Measurements from ENCODE around the gene VPS13A.

GRCh38 chr9:77142366-77142765 is 35.0 kb upstream of the VPS13A start:
- TF ChIP-seq CTCF (conservative IDR thresholded peaks at IDR 0.05; ENCODE audit: low read length) (no peak), EZH2phosphoT487 (IDR thresholded peaks at IDR 0.05; ENCODE audit: borderline replicate concordance, low read depth, low read length) (no peak)
